IPS DF 6.9 (cell line): Measurements from ENCODE around the gene AGBL1.

Source experiments
- DNase-seq: peaks from one replicate; pipeline ENCODE4 v3.0.0-alpha.2; 2013; ENCODE audit warnings: low read depth, low spot score
- H3K27ac ChIP-seq: one replicate; pipeline ENCODE4 v1.5.1; 2013; ENCODE audit warnings: low read length, control low read depth
- H3K27me3 ChIP-seq: 2 replicates; pipeline ENCODE4 v1.6.1; 2013; ENCODE audit warnings: mild to moderate bottlenecking, low read length; ENCODE audit not compliant: control insufficient read depth, insufficient read depth
- H3K36me3 ChIP-seq: 2 replicates; pipeline ENCODE4 v1.6.1; 2013; ENCODE audit warnings: low read length; ENCODE audit not compliant: control insufficient read depth, insufficient read depth
- H3K4me1 ChIP-seq: 2 replicates; pipeline ENCODE4 v1.6.1; 2013; ENCODE audit warnings: low read length; ENCODE audit not compliant: control insufficient read depth, insufficient read depth
- H3K4me3 ChIP-seq: 2 replicates; pipeline ENCODE4 v1.5.1; 2013; ENCODE audit warnings: mild to moderate bottlenecking, low read length
- H3K9me3 ChIP-seq: 2 replicates; pipeline ENCODE4 v1.6.1; 2013; ENCODE audit warnings: low read length, inconsistent platforms; ENCODE audit not compliant: control insufficient read depth, insufficient read depth
- WGBS: extraction: QIAGEN DNeasy Blood & Tissue Kit; methylation state at CpG from one replicate; pipeline ENCODE4 v1.1.7; 2013; ENCODE audit warnings: mixed read lengths, missing lambda C conversion rate; ENCODE audit not compliant: insufficient read length, insufficient coverage; 5-methylcytosine and 5-hydroxymethylcytosine counted together

AGBL1 gene

GRCh38 chr15:86849558-86850285 lies 770.1 kb downstream of the AGBL1 start:
- no peak for DNase-seq
- H3K27ac ChIP-seq, result no peak overlapping the region

GRCh38 chr15:86850939-86851338 lies 771.3 kb downstream of the AGBL1 start:
- DNase-seq, result no peak
- no CpG with 5 or more reads among the region's 1 CpG for WGBS

More at GRCh38 chr15:86849558-86850285, 770.1 kb downstream of the AGBL1 start:
- Histone ChIP-seq H3K9me3 (no peaks in the 10 kb centered on the region), H3K4me1 (no peaks in the 10 kb centered on the region), H3K27me3 (no peaks in the 10 kb centered on the region), H3K4me3 (no peak overlapping the region), H3K36me3 (no peaks in the 10 kb centered on the region)
- WGBS, result no CpG with 5 or more reads among the region's 6 CpGs

GRCh38 chr15:86852741-86853140 lies 773.1 kb downstream of the AGBL1 start:
- Histone ChIP-seq H3K27me3 (no peaks in the 10 kb centered on the region), H3K36me3 (no peaks in the 10 kb centered on the region), H3K27ac (no peak overlapping the region), H3K4me3 (no peak overlapping the region), H3K4me1 (no peaks in the 10 kb centered on the region), H3K9me3 (no peaks in the 10 kb centered on the region)
- no CpG with 5 or more reads among the region's 2 CpGs for WGBS
- DNase-seq, result no peak

More at GRCh38 chr15:86850939-86851338, 771.3 kb downstream of the AGBL1 start:
- Histone ChIP-seq H3K36me3 (no peaks in the 10 kb centered on the region), H3K27ac (no peak overlapping the region), H3K4me1 (no peaks in the 10 kb centered on the region), H3K27me3 (no peaks in the 10 kb centered on the region), H3K4me3 (no peak overlapping the region), H3K9me3 (no peaks in the 10 kb centered on the region)

GRCh38 chr15:86854176-86854575 lies 774.5 kb downstream of the AGBL1 start:
- no peaks in the 10 kb centered on the region for H3K4me1 ChIP-seq
- no peaks in the 10 kb centered on the region for H3K9me3 ChIP-seq
- H3K4me3 ChIP-seq, result no peak overlapping the region
- H3K36me3 ChIP-seq, result no peaks in the 10 kb centered on the region
- H3K27me3 ChIP-seq, result no peaks in the 10 kb centered on the region
- no peak for DNase-seq
- WGBS, result no CpG with 5 or more reads among the region's 1 CpG
- H3K27ac ChIP-seq, result no peak overlapping the region

GRCh38 chr15:86855307-86856291 lies 775.9 kb downstream of the AGBL1 start:
- Histone ChIP-seq H3K4me3 (no peak overlapping the region), H3K27me3 (no peaks in the 10 kb centered on the region), H3K4me1 (no peaks in the 10 kb centered on the region), H3K36me3 (no peaks in the 10 kb centered on the region), H3K27ac (no peak overlapping the region), H3K9me3 (no peaks in the 10 kb centered on the region)
- DNase-seq, result no peak
- no CpG with 5 or more reads among the region's 8 CpGs for WGBS

GRCh38 chr15:86857701-86858100 lies 778.0 kb downstream of the AGBL1 start:
- H3K27ac ChIP-seq, result no peak overlapping the region
- H3K4me1 ChIP-seq, result no peaks in the 10 kb centered on the region
- no peaks in the 10 kb centered on the region for H3K36me3 ChIP-seq
- H3K9me3 ChIP-seq, result no peaks in the 10 kb centered on the region
- H3K4me3 ChIP-seq, result no peak overlapping the region
- H3K27me3 ChIP-seq, result no peaks in the 10 kb centered on the region
- DNase-seq, result no peak
- WGBS, result no CpG with 5 or more reads among the region's 4 CpGs

GRCh38 chr15:86863226-86863915 lies 783.7 kb downstream of the AGBL1 start:
- Histone ChIP-seq H3K27ac (no peak overlapping the region), H3K27me3 (no peaks in the 10 kb centered on the region), H3K9me3 (no peaks in the 10 kb centered on the region), H3K4me3 (no peak overlapping the region), H3K4me1 (no peaks in the 10 kb centered on the region), H3K36me3 (no peaks in the 10 kb centered on the region)
- DNase-seq, result no peak
- no CpG with 5 or more reads among the region's 4 CpGs for WGBS

GRCh38 chr15:86865920-86866319 lies 786.2 kb downstream of the AGBL1 start:
- no peak overlapping the region for H3K27ac ChIP-seq
- no peaks in the 10 kb centered on the region for H3K27me3 ChIP-seq
- no peaks in the 10 kb centered on the region for H3K9me3 ChIP-seq
- no peaks in the 10 kb centered on the region for H3K4me1 ChIP-seq
- H3K4me3 ChIP-seq, result no peak overlapping the region
- no peaks in the 10 kb centered on the region for H3K36me3 ChIP-seq
- DNase-seq, result no peak

- Histone ChIP-seq H3K4me1 (no peaks in the 10 kb centered on the region), H3K36me3 (no peaks in the 10 kb centered on the region), H3K27ac (no peak overlapping the region), H3K27me3 (no peaks in the 10 kb centered on the region), H3K9me3 (no peaks in the 10 kb centered on the region), H3K4me3 (no peak overlapping the region)
- no CpG with 5 or more reads among the region's 3 CpGs for WGBS
- no peak for DNase-seq
Observed at GRCh38 chr15:86870846-86871245, 791.2 kb downstream of the AGBL1 start.

GRCh38 chr15:86871964-86872363 lies 792.3 kb downstream of the AGBL1 start:
- no peaks in the 10 kb centered on the region for H3K36me3 ChIP-seq
- no peaks in the 10 kb centered on the region for H3K4me1 ChIP-seq
- no peak overlapping the region for H3K27ac ChIP-seq
- no peak for DNase-seq
- no peaks in the 10 kb centered on the region for H3K27me3 ChIP-seq
- no peak overlapping the region for H3K4me3 ChIP-seq
- no CpG with 5 or more reads among the region's 4 CpGs for WGBS
- no peaks in the 10 kb centered on the region for H3K9me3 ChIP-seq
